GM21515 (cell line): Measurements from ENCODE around the gene TPR.

Source experiments
- ATAC-seq: cut with Tn5 transposase; IDR thresholded peaks from one replicate; pipeline ENCODE4 v1.9.1; 2021; ENCODE audit not compliant: unreplicated experiment

TPR gene

DNA sequence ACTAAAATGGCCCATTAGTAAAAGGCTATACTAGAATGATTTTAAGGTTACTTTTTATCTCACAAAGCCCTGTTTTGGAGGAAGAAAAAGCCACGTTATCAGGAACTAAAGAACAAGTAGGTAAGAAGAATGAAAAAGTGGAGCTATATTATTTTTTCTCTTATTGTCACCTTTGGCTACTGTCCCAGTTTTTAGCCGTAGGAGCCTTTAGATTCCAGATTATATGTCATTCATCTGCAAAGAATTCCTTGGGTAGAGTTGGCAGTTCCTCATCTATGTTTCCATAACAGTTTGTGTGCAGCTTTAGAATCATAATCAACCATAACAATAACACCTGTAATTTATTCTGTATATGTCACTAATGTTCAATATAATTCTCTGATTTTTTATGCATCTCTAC, 83.8 kb downstream of the TPR start:
- ATAC-seq, result no peak

DNA sequence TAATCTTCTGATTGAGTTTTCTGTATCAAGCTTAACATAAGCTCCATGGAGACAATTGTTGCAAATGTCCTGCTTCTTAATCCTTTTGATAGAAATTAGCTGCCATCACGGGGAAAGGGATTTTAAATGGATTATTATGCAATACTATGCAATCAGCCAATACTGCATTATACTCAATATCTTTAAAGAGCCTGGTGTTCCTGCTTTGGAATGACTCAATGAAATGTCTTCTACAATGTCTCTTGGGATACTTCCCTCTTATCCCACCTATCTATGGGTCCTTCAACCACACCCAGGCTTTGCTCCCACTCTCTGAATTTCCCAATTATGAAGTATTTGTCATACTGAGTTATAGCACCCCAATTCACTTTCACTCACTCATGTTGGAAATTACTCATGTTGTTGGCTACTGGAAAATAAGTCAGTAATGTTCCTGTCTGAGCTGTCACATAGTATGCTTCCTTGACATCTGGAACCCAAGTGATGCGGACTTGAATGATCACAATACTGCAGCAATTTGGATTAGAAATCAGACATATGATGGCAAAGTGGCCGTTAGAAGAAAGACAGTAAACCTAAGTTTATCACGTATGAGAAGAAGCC, 85.0 kb downstream of the TPR start:
- no peak for ATAC-seq

DNA sequence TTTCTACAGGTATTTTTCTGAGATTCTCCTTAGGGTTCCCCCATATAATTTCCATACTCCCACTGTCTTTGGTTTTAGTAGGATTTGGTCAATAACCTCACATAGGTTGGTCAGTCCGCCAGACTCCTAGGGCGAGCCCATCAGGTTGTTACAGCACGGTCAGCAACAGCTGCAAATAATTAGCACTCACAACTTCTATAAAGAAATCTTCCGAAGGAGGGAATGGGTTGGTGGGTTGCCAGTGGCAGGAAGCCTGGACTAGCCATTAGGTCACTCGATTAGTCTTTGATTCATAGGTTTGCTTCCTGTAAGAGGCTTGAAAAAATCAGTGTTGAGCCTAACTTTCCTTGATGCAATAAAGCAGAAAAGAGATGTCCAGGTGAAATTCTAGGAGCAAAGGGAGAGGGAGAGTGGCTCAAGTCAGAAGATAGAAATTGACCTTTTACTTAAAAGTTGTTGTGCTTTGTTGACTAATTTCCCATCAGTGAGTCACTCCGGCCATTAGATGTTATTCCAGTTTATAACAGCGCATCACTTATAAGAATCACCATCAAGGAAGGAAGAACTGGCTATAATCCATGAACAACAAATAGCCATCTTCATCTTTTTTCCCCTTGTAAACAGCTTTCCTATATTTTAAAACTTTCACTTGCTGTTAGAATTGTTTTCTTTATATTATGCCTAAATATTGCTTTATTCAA, 88.3 kb downstream of the TPR start:
- no peak for ATAC-seq

DNA sequence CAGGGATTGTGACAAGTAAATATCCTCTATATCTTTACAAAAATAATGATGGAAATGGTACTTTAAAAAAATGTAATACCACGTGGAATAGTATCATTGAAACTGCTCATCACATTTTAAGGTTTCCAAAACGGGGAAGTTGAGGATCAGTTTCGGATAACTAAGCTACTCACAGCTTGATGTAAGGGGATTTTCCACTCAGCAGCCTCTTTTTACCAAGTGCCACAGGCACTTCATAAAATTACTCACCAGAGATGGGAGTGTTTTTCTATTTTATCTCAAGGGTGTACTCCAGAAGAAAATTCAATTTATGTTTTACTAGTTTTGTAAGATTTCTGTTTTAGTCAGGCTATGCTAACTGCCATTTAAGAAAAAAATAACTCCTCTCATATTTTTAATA, 91.7 kb downstream of the TPR start:
- ATAC-seq, result no peak

DNA sequence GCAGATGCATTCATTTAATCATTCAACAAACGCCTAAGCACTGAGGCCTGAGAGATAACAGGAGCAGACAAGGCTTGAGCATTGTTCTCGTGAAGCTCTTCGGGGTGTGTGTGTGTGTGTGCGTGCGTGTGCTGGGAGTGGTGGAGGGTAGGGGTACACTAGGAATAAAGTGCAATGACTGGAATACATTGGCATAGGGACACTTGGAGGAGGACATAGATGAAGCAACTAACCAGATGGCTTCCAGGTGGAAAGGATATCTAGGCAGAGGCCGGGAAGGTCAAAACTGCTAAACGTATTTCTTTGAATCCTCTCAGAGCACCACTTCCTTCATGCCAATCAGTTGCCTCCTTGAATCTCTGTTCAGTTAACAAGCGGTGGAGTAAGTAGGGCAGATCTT, 92.6 kb downstream of the TPR start:
- no peak for ATAC-seq

DNA sequence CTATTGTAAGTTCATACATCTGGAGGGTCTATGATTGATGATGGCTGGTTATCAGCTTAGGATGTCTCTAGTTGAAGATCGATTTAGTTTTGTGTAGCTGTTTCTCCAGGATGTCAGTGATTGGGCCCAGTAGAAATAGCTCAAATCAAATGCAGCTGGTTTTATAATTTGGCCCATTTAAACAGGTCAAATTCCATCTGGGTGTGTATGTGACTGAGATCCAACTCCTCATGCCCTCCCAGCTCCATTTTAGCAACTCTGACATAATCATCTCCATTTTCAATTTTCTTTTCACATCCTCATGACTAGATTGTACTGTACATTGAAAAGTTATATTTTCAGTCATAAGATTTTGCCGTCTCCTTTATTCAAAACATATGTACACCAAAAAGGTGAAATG, 99.2 kb downstream of the TPR start:
- ATAC-seq, result no peak

DNA sequence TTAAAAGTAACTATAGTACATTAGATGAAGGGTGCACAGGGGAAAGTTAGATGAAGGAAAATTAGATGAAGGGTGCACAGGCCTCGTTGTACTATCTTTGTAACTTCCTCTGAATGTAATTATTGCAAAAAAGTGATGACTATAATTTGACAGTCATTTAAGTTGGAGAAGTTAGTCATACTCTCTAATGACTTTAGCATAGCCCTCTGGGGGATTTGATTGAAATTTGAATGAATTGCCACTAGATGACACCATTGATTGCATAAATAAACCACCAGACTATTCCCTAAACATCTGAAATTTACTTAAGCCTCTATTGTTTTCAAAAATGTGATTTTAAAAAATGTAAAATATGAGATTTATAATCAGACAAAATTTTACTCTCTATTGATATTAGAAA, 102.6 kb downstream of the TPR start:
- ATAC-seq, result no peak

DNA sequence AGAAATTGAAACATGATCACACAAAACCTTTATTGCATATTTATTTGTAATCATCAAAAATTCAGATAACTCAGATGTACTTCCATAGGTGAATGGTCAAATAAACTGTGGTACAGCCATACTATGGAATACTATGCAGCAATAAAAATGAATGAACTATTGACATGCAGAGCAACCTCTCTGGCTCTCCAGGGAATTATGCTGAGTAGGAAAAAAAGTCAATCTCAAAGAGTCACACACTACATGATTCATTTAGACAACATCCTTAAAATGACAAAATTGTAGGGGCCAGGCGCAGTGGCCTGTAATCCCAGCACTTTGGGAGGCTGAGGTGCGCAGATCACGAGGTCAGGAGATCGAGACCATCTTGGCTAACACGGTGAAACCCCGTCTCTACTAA, 104.0 kb downstream of the TPR start:
- ATAC-seq, result no peak
